Mucosa of rectum (tissue), 2 donors: ENCODE measurements around the gene GOLGA6L24.
"Not testable (repeated sequence)": the region's sequence is repeated elsewhere in the genome, so short reads cannot be mapped to it uniquely, and the experiment has no call there.

Experiments used
- H3K27ac ChIP-seq, 2 donors: one replicate each; pipeline ENCODE4 v1.7.0; 2013; ENCODE audit warnings: inconsistent platforms in 2 of 2, low read depth in 2 of 2, low read length in 2 of 2
- H3K27me3 ChIP-seq, 2 donors: one replicate each; pipeline ENCODE4 v1.7.0; 2013; ENCODE audit warnings: low read length in 2 of 2; ENCODE audit not compliant: control insufficient read depth in 2 of 2, insufficient read depth in 2 of 2
- H3K36me3 ChIP-seq, 2 donors: one replicate each; pipeline ENCODE4 v1.7.0; 2013; ENCODE audit warnings: low read length in 2 of 2; ENCODE audit not compliant: control insufficient read depth in 2 of 2, insufficient read depth in 2 of 2
- H3K4me1 ChIP-seq, 2 donors: one replicate each; pipeline ENCODE4 v1.7.0; 2013; ENCODE audit warnings: low read length in 2 of 2, mild to moderate bottlenecking in 1 of 2; ENCODE audit not compliant: control insufficient read depth in 2 of 2, insufficient read depth in 2 of 2
- H3K4me3 ChIP-seq, 2 donors: one replicate each; pipeline ENCODE4 v1.7.0; 2013; ENCODE audit warnings: low read length in 2 of 2
- H3K9ac ChIP-seq, 2 donors: one replicate each; pipeline ENCODE4 v1.7.0; 2013; ENCODE audit warnings: low read length in 2 of 2, low read depth in 1 of 2, mild to moderate bottlenecking in 1 of 2
- H3K9me3 ChIP-seq, 2 donors: one replicate each; pipeline ENCODE4 v1.7.0; 2013; ENCODE audit warnings: low read length in 2 of 2; ENCODE audit not compliant: control insufficient read depth in 2 of 2
- donor health status: healthy.
- donor health status: Normal muscosa, but diverticular disease.

Gene GOLGA6L24

GRCh38 chr15:28318122-28318521 is 39.8 kb downstream of the GOLGA6L24 start:
- H3K27me3 ChIP-seq, H3K4me3 ChIP-seq, H3K9me3 ChIP-seq, H3K9ac ChIP-seq, H3K27ac ChIP-seq, H3K36me3 ChIP-seq, H3K4me1 ChIP-seq: not testable (repeated sequence)

- H3K36me3 ChIP-seq, H3K4me1 ChIP-seq, H3K4me3 ChIP-seq, H3K9ac ChIP-seq, H3K9me3 ChIP-seq, H3K27me3 ChIP-seq, H3K27ac ChIP-seq: not testable (repeated sequence)
These were observed 40.9 kb downstream of the GOLGA6L24 start for GRCh38 chr15:28316958-28317357.

GRCh38 chr15:28310454-28310853 is 47.4 kb downstream of the GOLGA6L24 start:
- not testable (repeated sequence) for H3K27me3 ChIP-seq, H3K4me1 ChIP-seq, H3K4me3 ChIP-seq, H3K27ac ChIP-seq, H3K36me3 ChIP-seq, H3K9me3 ChIP-seq, H3K9ac ChIP-seq

GRCh38 chr15:28308718-28309117 is 49.2 kb downstream of the GOLGA6L24 start:
- not testable (repeated sequence) for H3K4me3 ChIP-seq, H3K9me3 ChIP-seq, H3K9ac ChIP-seq, H3K27ac ChIP-seq, H3K4me1 ChIP-seq, H3K27me3 ChIP-seq, H3K36me3 ChIP-seq
